HG02981 (cell line): ENCODE data around the gene LRRC36.

Experiments
- ATAC-seq: cut with Tn5 transposase; IDR thresholded peaks from one replicate; pipeline ENCODE4 v1.9.1; 2021; ENCODE audit warnings: mild to moderate bottlenecking, moderate library complexity; ENCODE audit not compliant: unreplicated experiment

LRRC36 gene

GRCh38 chr16:67419931-67420330 lies 93.3 kb downstream of the LRRC36 start:
- ATAC-seq, result no peak

- ATAC-seq, result no peak
Observed at GRCh38 chr16:67421030-67421429, 94.4 kb downstream of the LRRC36 start.

GRCh38 chr16:67423015-67423414 lies 96.4 kb downstream of the LRRC36 start:
- ATAC-seq, result no peak

DNA sequence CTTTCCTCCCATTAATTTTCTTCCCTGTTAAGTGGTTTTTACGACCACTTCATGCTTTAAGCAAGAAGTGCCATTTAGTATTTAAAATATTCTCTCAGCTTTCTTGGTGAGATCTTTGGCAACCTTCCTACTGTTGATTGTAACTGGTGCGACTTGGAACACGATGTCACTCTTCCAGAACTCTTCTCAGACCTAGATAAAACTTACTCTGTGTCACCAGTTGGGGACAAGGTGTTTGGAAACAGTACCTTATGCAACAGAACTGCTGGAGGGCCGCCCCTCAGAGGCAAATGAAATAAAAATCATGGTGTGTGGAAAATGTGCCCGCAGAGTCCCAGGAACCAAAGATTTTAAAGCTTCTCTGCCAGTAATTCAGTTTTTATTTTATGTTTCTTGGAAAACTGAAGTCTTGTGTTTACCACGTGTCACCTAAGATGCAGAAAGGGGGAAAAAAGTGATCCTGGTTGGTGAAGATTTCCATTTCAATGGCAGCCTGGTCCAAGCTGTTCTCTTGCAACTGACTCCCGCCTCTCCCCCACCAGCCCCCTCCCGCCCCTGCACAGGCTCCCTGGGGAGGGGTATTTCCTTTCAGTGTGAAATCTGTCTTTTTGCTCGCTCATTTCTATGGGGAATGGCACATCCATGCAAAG lies 97.1 kb downstream of the LRRC36 start:
- ATAC-seq, result no peak

- ATAC-seq, result no peak
Observed at GRCh38 chr16:67424261-67424615, 97.6 kb downstream of the LRRC36 start.

DNA sequence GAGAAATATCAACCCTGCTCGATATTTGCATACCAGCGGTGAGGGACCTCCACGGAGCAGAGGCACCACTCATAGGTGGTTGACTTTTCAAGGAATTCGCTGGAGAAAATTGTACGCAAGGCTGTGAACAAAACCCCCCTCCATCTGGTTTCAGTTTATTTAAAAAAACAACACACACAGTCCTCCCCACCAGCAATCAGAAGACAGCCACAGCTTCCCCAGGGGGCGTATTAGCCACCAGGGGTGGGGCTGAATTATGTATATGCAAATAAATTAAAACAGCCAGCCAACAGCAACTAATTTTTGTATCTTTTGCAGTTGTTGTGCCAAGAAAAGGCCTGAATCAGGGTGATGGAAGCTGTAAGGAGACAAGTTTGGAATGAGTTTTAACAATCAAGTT lies 98.4 kb downstream of the LRRC36 start:
- ATAC-seq, result no peak

GRCh38 chr16:67425580-67425979 lies 99.0 kb downstream of the LRRC36 start:
- no peak for ATAC-seq

DNA sequence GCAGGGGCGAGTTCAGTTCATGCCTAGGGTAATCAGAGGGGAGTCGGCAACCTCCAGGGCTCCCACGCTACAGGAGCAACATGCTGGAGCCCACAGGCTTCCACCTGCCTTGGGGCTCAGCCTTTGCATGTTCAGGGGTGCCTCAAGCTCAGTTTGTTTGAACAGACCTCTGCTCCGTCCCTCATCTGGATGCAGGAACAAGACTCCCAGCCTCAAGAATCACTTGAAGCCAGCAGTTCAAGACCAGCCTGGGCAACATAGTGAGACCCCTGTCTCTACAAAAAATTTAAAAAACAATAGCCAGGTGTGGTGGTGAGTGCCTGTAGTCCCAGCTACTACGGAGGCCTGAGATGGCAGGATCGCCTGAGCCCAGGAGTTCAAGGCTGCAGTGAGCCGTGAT lies 99.4 kb downstream of the LRRC36 start:
- ATAC-seq, result no peak

DNA sequence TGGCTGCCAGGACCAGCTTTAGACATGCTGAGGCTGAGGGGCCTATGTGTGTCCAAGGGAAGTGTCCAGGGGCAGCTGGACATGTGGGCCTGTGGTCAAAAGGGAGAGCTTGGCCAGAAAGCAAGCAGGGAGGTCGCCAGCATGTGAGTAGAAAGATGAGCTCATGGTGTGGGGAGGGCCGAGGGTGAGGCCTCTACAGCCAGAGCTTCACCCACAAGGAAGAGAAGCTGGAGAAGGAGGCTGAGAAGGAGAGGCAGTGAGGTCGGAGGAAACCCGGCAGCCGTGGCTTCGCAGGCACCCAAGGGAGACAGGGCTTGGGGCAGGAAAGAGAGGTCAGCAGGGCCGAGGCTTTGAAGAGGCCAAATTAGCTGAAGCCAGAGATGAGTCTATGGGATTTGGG lies 100.3 kb downstream of the LRRC36 start:
- ATAC-seq, result no peak

- no peak for ATAC-seq
Observed at GRCh38 chr16:67428146-67428731, 101.6 kb downstream of the LRRC36 start.

DNA sequence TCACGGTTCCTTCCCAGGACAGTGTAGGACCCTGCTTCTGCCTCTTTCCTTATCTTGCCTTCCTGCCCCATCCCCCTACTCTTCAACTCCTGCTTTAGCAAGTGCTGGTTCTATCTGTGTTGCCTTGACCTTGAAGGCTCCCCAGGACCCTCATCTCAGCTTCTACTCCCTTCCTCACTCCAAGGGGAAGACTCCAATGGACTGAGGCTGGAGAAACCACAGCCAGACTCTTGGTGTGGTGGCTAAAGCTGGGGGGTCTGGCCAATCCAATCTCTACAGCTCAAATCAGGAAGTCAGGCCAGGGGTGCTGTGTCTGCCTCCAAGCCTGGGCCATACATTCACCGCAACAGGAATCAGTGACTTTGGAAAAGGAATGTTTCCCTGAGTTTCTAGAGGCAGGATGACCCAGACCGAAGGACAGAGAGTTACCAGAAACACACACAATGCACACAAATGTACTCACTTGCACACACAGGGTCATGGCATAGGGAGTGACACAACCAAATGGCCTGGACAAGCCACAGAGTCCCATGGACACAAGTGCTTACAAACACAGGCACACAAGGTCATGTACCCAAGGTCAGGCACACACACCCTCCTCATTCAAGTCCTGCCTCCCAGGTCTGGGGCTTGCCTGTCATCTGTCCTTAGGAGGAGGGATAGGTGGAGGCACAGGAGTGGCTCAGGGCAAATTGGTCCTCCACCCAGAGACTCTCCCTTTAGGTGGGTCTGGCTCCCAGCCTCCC lies 102.6 kb downstream of the LRRC36 start:
- ATAC-seq, result no peak

GRCh38 chr16:67429799-67430503 lies 103.3 kb downstream of the LRRC36 start:
- ATAC-seq, result no peak

- no peak for ATAC-seq
Observed at GRCh38 chr16:67430504-67430976, 103.9 kb downstream of the LRRC36 start.

DNA sequence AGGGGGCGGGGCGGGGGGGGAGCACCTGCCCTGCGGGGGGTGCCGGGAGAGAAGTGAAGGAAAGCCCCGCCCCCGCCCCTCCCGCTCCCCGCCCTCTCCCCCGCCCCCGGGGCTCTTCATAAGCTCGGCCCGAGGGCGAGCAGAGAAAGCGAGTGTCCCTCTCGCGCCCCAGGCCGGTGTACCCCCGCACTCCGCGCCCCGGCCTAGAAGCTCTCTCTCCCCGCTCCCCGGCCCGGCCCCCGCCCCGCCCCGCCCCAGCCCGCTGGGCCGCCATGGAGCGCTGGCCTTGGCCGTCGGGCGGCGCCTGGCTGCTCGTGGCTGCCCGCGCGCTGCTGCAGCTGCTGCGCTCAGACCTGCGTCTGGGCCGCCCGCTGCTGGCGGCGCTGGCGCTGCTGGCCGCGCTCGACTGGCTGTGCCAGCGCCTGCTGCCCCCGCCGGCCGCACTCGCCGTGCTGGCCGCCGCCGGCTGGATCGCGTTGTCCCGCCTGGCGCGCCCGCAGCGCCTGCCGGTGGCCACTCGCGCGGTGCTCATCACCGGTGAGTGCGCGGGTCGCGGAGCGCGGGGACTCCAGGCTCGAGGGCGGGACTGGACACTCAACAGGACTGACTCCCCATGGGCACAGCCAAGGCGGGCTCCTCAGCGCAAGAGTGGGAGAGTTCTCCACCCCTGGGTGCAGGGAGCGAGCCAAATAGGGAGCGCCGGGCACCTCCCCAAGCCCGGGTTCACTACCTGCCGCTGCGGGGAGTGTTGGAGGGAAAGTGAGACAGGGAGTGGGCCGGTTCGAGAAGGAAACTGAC lies 104.6 kb downstream of the LRRC36 start, which contains the start of gene HSD11B2:
HSD11B2 (plus strand) TSS at position 145 of the 798 bp plus-strand sequence; CDS start at position 273, 128 bp downstream.
- no peak for ATAC-seq

DNA sequence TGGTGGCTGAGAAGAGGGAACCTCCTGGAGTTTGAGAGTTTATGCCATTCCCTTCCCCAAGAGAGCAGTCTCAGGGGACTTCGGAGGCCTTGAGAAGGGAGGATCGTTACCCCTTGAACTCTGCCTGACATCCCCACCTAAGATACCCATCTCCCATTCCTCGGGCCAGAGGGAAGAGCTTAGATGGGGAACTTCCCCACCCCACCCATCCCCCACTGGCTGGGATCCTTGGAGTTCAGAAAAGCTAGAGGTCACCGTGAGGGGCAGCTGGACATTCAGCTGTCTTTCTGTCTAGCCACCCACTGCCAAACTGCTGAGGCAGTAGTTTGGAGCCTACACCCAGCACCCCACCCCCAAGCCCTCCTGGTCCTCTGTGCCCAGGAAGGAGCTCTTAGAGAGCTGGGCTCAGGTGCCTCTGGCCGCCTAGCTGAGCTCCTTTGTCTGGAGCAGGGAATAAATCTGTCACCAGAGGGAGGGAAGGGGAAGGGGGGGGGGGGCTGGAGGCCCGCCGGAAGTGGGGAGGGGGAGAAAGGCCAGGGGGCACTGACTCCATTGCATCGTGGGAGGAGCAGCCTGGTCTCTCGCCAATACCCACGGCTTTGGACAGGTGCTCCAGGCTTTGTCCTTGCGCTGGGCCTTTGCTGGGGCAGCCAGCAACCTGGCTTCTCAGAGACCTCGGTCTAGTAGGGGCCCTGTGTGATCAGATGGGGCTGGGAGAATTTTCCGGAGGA lies 105.3 kb downstream of the LRRC36 start:
- no peak for ATAC-seq

DNA sequence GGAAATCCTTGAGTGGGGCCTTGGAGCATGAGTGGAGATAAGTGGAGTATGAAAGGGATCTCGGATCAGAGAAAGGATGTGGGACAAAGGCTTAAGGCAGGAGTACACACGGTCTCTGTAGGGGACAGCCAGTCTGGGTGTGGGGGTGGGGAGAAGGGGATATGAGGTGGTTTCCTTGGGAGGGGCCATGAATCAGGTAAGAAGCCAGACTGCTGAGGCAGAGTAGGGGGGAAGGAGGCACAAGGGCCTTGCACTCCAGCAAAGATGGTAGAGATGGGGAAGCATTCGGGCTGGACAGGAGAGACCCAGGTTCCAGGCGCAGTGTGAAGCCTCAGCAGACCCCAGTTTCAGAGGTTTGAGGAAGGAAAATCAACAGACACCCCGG lies 105.9 kb downstream of the LRRC36 start:
- ATAC-seq, result no peak

- ATAC-seq, result no peak
Observed at GRCh38 chr16:67433131-67433719, 106.6 kb downstream of the LRRC36 start.
